Measurements from ENCODE around the gene RAPGEF1.
"Not testable (repeated sequence)": the region's sequence is repeated elsewhere in the genome, so short reads cannot be mapped to it uniquely, and the experiment has no call there.

The RAPGEF1 gene

DNA sequence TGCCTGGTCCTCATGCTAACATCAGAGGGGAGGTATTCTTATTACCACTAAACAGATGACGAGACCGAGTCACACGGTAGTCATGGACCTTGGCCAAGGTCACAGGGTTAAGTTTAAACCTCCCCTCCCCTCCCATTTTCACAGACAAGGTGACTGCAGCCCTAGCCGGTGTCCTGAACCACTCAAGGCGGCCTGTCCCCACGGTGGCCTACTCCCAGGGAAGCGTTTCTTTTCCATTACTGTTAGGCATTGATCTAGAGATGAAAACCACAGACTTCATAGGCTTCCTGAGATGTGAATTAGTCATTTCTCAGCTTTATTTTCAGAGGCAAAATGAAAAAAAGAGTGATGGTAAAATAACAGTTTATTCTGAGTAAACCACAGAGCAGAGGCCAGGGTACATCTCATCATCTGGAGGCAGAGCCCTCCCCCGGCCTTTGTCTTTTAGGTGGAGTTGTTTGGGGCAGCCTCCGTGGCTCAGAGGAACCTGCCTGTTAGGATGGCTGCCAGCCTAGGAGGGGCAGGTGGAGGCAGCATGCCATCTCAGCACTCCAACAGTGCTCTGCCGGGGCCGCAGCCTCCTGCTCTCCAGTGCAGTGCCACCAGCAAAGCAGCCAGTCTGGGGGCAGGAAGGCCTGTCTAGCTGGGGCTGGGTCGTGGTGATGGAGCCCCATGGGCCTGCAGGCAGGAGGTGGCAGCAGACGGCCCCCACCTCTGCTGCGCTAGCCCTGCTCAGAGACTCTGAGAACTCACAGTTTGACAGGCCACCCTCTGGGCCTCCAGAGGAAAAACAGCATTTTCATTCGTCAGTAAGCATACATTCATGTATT lies 71.2 kb downstream of the RAPGEF1 start:
- no peak for DNase-seq

DNA sequence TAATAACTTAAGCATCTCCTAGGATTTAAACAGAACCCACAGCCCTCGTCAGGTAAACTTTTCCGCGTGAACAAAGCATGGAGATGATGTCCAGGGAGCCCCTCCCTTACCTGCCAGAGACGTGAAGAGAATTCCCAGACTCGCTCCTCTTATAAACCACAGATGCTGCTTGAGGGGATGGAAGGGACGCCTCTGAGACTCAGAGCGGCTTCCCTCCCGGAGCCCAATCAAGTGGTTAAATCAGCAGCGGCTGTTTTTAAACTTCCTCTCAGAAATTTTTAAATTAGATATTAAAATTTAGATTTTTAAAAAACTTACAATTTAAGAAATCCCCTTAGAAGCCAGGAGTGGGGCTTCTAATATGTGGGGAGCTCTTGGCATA lies 71.8 kb downstream of the RAPGEF1 start:
- DNase-seq, result no peak

DNA sequence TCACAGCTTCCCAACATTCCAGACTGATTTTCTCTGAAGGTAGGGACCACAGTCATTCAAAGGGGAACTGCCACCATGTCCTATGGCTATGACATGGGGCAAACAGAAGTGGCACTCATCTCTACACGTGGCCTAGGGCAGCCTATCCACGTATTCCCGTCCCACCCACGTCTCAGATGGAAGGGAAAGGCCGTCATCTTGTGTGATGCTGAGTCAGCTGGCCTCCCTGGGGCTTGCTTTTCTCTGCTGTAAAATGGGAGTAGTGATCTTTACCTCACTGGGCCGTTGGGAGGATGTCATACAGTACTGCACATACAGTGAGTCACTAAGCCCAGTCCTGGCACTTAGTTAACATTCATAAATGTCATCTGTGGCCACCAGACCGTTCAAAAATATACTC lies 72.3 kb downstream of the RAPGEF1 start:
- DNase-seq, result no peak

DNA sequence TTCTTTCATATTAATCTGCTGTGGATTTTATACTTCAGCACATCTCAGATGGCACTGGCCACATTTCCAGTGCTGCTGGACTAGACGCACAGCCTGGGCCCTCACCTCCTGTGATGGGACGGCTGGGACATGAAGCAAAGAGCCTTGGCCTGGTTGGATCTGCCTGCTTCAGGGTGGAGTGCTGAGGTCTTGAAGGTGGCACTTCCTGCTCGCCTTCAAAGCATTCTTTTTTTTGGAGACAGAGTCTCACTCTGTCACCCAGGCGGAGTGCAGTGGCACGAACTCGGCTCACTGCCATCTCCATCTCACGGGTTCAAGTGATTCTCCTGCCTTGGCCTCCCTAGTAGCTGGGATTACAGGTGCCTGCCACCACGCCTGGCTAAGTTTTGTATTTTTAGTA lies 73.1 kb downstream of the RAPGEF1 start:
- no peak for DNase-seq

DNA sequence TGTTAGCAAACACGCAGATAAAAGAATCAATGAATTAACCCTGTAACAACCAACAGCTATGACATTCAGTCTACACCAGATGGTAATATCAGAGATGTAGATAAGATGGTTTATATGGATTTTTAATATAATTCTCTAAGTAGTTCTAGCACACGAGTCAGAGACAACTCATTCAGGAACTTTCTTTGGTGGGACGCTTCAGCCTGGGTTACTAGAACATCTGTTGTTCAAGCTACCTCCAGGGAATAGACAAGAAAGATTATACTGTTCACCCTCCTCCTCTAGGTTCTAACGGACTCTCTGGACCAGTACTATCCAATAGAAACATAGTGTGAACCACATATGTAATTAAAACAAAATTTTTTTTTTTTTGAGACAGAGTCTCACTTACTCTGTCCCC lies 73.8 kb downstream of the RAPGEF1 start:
- DNase-seq, result no peak

DNA sequence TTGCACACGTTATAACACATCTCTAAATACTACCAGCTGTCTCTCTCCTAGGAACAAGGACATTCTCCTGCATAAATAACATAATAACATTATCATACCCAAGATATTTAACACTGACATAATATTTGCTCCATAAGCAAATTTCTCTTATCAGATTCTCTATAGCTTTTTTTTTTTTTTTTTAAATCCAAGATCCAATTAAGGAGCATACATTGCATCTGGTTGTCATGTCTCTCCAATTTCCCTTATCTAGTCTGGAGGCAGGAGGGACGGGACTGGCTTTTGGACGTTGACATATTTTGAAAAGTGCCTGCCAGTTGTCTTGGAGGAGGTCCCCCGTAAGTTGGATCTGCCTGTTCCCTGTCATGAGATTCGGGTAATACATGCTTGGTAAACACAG lies 76.6 kb downstream of the RAPGEF1 start:
- DNase-seq, result no peak

DNA sequence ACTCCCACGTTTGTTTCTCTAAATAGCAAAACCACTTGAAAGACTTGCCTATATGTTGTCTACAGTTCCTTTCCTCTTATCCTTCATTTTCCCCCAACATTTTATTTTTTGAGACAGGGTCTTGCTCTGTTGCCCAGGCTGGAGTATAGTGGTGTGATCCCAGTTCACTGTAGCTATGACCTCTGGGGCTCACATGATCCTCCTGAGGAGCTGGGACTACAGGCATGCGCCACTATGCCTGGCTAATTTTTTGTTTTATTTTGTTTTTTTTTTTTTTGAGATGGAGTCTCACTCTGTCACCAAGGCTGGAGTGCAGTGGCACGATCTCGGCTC lies 77.6 kb downstream of the RAPGEF1 start:
- DNase-seq, result not testable (repeated sequence)

DNA sequence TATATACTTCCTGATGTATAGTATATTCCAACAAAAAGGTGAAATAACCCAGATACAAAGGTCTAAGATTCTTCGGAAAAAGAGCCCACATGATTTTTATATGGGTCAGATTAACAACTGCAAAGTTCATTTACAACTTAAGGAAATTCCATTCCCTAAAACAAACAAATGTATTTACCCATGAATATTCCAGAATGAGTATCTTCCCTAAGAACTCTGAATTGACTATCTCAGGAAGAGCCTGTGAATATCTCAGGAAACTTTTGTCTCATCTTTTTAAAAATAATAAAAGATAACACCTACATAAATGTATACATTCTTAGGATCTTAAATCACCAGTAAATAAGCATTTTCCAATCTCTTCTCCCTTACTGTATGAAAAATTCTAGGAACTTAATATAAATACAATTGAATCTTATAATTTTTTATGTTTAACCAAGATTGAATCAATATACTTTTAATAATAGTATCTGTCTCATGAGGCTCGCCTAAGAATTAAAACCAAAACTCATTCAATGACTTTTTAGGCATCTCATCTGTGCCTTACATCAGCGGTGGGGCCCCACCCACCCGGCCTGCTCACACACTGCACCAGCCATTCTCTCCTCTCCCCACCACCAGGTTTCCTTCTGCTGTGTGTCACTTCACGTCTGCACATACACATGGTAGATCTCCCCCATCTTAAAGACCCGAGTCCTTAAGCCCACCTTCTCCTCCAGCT lies 78.1 kb downstream of the RAPGEF1 start:
- DNase-seq, result no peak

DNA sequence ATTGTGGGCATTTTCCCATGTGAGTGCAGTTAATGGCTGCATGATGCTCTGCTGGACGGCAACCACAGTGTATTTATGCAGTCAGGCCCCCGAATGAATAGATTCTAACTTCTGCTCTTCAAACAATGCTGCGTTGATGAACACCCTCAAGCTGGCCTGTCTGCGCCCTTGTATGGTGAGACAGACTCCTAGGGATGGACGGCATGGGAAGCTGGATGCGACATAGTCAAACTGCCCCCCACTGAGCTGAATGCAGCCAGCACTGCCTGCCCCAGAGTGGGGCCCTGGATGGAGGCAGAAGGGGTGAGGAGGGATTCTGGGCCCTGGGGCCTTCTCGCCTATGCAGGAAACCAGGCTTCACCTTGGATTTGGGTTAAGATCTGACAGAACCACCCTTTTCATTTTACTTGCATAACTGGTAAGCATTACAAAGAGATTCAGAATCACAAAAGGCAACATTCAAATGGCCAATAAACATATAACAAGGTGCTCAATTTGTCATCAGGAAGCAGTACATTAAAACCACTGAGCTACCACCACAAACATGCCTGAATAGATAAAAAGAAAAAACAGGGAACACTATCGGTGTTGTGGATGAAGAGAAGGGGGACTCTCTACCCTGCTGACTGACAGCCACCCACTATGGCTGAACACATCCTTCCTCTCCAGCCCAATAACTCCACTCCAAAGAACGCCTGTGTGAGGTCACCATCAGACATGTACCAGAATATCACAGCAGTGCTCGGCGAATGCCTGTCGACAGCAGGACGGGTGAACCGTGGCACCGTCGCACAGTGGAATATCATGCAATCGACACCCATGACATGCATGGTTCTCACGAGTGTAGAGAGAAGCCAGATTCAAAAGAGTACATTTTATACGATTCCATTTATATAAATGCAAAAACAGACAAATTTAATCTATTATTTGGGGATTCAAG lies 79.1 kb downstream of the RAPGEF1 start:
- no peak for DNase-seq

DNA sequence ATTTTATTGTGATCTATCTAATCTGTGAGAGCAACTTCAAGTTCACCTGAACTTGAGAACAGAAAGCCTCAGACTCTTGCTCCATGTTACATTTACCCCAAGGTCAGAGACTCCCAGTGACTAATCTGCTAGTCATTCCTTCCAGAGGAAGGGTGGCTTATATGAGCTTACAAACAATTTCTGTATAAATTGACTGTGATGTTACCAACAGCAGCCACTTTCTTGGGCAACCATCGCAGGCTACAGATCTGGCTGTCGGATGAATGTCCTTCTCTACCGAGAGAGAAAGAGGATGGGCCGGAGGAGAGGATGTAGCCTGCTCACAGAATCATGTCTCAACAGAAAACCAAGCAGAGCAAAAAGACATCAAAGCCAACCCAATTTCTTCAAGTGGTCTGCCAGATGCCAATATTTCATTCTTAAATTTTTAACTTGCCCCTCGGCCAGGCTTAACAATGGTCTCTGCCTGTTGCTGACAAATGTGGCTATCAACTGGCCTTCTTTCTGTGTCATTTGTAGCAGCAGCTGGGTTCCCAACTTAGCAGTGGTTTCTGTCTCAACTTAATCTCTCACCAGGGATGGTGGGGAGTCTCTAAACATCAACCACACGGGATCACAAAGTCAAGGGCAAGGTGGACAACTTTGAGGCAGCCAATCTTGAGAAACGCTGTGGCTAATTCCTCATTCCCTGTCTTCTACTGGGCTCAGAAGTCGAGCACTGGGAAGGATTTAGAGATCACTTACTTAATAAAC lies 81.3 kb downstream of the RAPGEF1 start:
- no peak for DNase-seq

DNA sequence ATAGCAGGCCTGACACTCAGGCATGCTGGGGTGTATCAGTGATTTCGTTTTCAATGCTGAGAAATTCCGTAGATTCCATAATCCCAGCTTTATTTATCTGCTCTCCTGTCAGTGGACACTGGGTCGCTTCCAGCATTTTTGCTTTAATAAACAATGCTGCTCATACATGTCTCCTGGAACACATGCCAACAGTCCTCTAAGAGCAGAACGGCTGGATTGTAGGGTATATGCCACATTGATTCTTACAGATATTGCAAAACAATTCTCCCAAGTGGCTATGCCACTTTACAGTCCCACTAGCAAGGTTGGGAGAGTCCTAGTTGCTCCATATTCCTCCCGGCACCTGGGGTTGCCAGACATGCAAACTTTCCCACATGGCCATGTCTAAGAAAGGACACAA lies 81.9 kb downstream of the RAPGEF1 start:
- no peak for DNase-seq

DNA sequence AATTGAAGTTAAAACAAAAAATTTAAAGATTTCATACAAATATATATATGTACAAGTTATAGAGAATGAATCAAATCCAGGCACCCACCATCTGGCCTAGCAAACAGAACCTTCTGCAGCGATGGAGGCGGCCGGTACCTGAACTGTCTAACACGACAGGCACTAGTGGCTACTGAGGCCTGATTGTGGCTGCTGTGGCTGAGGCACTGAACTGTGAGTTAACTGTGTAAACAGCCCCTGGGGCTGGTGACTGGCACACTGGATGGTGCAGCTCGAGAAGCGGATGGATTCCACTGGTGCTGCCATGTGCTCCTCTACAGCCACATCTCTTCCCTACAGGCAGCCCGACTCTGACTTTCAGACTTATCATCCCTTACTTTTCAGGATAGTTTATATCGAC lies 82.4 kb downstream of the RAPGEF1 start:
- no peak for DNase-seq

DNA sequence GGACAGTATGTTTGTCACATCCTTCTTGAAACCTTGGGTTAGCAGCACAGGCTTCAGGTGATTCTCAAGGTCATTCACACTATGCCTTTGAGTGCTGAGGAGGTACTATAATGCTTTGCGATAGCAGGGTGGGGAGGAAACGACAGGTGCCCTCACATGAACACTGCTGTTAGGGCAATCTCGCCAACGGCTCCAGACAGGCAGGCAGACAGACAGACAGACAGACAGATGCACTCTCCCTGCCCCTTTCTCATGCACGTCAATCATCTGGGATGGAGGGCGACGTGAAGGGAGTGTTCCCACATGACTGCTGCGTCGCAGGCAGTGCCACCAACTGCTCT lies 82.9 kb downstream of the RAPGEF1 start:
- DNase-seq, result no peak

DNA sequence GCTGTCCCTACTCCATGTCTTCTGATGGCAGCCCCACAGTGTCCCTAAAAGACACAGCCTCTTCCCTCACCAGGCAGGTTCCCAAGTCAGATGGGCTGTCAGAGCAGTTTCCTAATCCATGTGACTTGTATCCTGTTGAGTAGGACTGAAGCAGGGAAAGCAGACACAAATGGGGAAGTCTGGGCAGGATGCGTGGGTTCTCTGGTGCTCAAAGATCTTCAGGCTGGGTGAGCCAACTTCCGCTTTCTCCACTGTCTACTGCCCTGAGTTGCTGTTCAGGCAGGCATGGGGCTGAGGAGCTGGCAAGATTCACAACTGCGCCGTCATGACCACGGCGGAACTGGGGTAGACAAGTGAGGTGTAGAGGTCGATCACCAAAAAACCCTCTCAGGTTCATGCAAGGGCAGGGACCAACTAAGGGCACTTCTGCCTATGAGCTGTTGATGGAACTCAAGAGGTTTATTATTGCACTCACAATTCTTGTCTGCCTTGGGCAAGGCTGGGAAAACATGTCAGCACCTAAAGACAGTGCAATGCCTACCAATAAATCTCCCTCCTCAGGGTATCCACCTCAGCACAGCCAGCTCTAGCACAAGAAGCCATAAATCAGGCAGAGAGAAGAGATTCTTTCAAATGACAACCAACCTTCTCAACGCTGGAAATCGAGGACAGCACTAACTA lies 83.4 kb downstream of the RAPGEF1 start:
- DNase-seq, result no peak

DNA sequence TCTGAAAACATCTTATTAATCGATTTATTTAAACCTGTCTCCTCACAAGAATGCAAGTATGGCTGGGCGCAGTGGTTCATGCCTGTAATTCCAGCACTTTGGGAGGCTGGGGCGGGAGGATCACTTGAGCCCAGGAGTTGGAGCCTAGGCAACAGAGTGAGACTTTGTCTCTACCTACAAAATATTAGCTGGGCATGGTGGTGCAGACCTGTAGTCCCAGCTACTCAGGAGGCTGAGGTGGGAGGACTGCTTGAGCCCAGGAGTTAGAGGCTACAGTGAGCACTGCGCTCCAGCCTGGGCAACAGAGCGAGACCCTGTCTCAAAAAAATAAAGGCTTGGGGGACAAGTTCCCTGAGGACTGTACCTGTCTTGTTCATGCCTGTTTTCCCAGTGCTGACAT lies 85.5 kb downstream of the RAPGEF1 start:
- not testable (repeated sequence) for DNase-seq

DNA sequence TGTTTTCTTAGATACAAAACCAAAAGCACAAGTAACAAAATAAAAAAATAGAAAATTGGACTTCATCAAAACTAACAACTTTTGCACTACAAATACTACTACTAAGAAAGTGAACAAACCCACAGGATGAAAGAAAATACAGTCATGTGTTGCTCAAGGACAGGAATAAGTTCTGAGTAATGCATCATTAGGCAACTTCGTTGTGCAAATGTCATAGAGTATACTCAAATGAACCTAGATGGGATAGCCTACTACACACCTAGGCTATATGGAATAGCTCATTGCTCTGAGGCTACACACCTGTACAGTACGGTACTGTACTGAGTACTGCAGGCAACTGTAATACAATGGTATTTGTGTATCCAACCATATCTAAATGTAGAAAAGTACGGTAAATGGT lies 88.3 kb downstream of the RAPGEF1 start:
- DNase-seq, result no peak

DNA sequence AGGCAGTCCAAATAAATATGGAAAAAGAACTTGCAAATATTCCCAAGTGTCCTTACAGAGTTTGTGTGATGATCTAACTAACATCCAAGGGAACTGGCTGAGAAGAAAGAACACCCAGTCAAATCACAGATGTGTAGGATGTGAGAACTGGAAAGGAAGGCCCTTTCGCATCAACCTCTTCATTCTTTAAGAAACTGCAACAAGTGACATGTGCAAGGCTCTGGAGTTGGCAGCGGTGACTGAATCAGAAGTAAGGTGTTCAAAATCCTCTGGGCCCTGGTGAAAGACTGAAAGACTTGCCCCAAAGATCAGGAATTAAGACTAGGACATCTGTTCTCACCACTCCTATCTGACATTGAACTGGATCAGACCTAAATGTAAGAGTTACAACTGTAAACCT lies 88.7 kb downstream of the RAPGEF1 start:
- no peak for DNase-seq

DNA sequence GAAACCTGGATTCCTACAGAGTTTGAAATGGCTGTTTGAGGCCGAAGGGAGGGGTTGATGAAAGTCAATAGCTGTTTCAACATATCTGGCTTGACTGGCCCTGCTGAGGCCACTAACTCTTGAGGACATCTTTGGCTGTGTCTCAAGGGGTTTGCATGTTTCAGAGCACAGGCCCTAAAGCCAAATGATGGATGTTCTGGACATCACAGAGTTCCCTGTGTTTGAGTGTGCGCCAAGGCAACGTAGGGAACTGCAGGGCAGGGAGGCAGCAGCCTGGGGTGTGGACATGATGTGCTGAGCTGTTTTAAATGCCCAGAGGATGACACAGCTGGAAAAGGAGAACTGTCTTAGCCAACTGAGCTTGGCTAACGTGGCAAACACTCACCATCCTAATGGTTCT lies 89.6 kb downstream of the RAPGEF1 start:
- no peak for DNase-seq

DNA sequence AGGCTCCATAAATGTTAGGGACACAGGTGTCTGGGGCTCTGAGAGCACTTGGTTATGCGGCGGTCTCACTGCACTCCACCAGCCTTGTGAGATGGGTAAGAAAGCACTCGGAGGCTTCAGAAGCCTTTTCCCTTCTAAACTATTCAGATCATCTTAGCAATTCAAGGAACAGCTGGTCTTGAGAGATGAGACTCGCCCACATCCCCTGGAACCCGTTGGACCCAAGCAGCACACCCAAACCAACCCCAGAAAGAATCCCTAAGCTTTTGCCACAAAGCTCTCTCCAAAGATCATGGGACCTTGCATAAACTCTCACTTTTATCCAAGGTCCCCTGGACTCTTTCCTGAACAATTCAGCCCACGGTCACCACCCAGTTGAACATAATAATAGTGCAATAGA lies 90.2 kb downstream of the RAPGEF1 start:
- DNase-seq, result no peak

DNA sequence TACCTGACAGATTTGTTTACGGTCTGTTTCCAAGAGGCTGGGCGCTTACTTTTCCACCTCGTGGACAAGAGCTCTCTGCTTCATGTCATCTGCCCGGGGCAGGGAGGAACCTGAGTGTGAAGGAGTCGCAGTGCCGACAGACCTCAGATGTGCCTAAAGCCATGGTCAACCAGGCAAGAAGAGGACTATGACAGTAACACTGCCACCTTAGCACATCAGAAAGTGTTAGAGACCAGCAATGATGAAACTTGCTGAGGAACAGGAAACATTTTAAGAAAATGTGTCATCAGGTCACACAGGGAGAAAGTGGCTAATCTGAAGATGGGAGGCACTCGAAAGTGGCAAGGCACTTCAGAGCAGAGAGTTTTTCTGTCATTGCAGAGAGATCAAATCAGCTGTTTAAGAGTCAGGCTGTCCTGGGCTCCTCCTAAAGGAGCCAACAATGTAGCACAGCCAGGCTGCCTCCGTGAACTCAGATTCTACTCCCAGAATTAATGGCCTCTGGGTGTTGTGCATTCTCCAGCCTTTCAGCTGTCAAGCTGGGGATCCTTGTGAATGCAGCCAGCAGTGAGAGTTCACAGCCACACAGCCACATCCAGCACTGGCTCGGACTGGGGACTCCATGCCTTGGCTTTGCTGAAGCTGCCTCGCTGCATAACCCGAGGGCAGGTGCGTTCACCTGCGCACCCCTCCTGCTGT lies 94.6 kb downstream of the RAPGEF1 start:
- no peak for DNase-seq

DNA sequence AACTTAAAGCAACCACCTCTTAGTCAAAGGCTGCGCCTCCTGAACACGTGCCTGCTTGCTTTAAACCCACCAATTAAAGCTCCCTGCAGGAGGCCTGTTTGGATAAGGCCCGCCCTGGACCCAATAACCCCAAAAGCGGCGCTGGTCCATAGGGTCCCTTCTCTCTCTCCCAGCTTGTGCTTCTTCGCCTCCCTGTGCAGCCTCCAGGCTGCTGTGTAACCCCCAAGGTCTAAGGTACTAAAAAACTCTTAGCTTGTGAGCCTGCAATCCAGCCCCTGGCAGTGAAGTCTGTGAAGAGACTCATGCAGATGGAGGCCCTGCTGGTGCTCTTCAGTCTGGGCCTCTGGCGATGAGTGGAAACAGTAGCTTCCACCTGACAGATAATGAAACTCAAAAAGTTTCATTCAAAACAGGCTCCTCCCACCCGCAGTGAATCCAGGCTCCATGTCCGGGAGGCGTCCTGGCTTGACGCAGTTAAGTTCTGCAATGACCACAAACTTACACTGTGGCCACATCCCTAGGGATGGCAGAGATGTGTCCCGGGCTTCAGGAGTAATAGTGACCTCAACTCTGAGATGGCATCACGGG lies 97.3 kb downstream of the RAPGEF1 start:
- DNase-seq, result no peak

Data from NCI-H82 (cell line).